HepG2 (cell line): ENCODE results near the gene CCDC88A. TPM values are rescaled to one million over a fixed set of nuclear protein-coding genes. Genes with fewer than 3 reads are reported as not detected.

ENCODE experiments used
- AGO2 ChIP-seq: fragments of 200-400 bp; formaldehyde crosslinking; optimal IDR thresholded peaks from 2 replicates; pipeline ENCODE3; 2017; ENCODE audit warnings: mild to moderate bottlenecking, low read depth, low read length, moderate library complexity
- ELF1 ChIP-seq: sonication (generic); formaldehyde crosslinking; IDR thresholded peaks from 2 replicates; pipeline ENCODE4 v1.4.0; 2020; ENCODE audit warnings: missing genetic modification reagents
- FOXC1 ChIP-seq: sonication (generic); formaldehyde crosslinking; IDR thresholded peaks from 2 replicates; pipeline ENCODE4 v1.8.0; 2022; ENCODE audit warnings: mild to moderate bottlenecking, missing genetic modification reagents, borderline replicate concordance
- GLMP ChIP-seq: sonication (generic); formaldehyde crosslinking; IDR thresholded peaks from 2 replicates; pipeline ENCODE4 v1.9.0; 2021; ENCODE audit warnings: missing genetic modification reagents, mild to moderate bottlenecking, borderline replicate concordance
- HBP1 ChIP-seq: IDR thresholded peaks from 2 replicates; pipeline ENCODE4 v1.6.1; 2016; ENCODE audit warnings: low read depth, control low read depth
- MLXIP ChIP-seq: sonication (generic); formaldehyde crosslinking; IDR thresholded peaks from 2 replicates; pipeline ENCODE4 v1.9.0; 2021; ENCODE audit warnings: missing genetic modification reagents, borderline replicate concordance
- NCOR1 ChIP-seq: fragments of 200-600 bp; sonication (generic); IDR thresholded peaks from 2 replicates; pipeline ENCODE4 v1.7.0; 2017; ENCODE audit warnings: antibody characterized with exemption, low read length, borderline replicate concordance
- NFE2L1 ChIP-seq: sonication (generic); formaldehyde crosslinking; IDR thresholded peaks from 2 replicates; pipeline ENCODE4 v1.4.0; 2020; ENCODE audit warnings: missing genetic modification reagents, mild to moderate bottlenecking, borderline replicate concordance
- PHF5A ChIP-seq: IDR thresholded peaks from one replicate; pipeline ENCODE4 v1.6.1; 2018; ENCODE audit warnings: low read depth, missing genetic modification reagents; ENCODE audit not compliant: unreplicated experiment
- RAD21 ChIP-seq: fragments of 450-650 bp; formaldehyde crosslinking; IDR thresholded peaks from 2 replicates; pipeline ENCODE4 v1.5.0; 2020; ENCODE audit warnings: mild to moderate bottlenecking
- SIX4 ChIP-seq: sonication (generic); formaldehyde crosslinking; IDR thresholded peaks from 2 replicates; pipeline ENCODE4 v1.4.0; 2020; ENCODE audit warnings: missing genetic modification reagents
- SNAPC4 ChIP-seq: sonication (generic); formaldehyde crosslinking; IDR thresholded peaks from 2 replicates; pipeline ENCODE4 v1.4.0; 2020; ENCODE audit warnings: mild to moderate bottlenecking, missing genetic modification reagents
- SP2 ChIP-seq: sonication (generic); formaldehyde crosslinking; IDR thresholded peaks from 2 replicates; pipeline ENCODE4 v1.5.1; 2020; ENCODE audit warnings: mild to moderate bottlenecking, missing genetic modification reagents
- ZNF136 ChIP-seq: sonication (generic); formaldehyde crosslinking; IDR thresholded peaks from 2 replicates; pipeline ENCODE4 v1.8.1; 2022; ENCODE audit warnings: low read depth, mild to moderate bottlenecking, moderate library complexity, missing genetic modification reagents
- ZNF160 ChIP-seq: sonication (generic); formaldehyde crosslinking; IDR thresholded peaks from 2 replicates; pipeline ENCODE4 v1.8.0; 2022; ENCODE audit warnings: mild to moderate bottlenecking, inconsistent platforms, missing genetic modification reagents
- ZNF44 ChIP-seq: sonication (generic); formaldehyde crosslinking; IDR thresholded peaks from 2 replicates; pipeline ENCODE4 v1.5.1; 2020; ENCODE audit warnings: mild to moderate bottlenecking, missing genetic modification reagents
- ZNF562 ChIP-seq: sonication (generic); formaldehyde crosslinking; IDR thresholded peaks from 2 replicates; pipeline ENCODE4 v1.8.0; 2022; ENCODE audit warnings: missing genetic modification reagents, borderline replicate concordance
- ZNF780A ChIP-seq: sonication (generic); formaldehyde crosslinking; IDR thresholded peaks from 2 replicates; pipeline ENCODE4 v1.8.0; 2022; ENCODE audit warnings: mild to moderate bottlenecking, missing genetic modification reagents, moderate library complexity
- polyA plus RNA-seq, 8 experiments: library from polyadenylated mRNA; depleted of rRNA in 3 of 8; stranded (reverse) in 7 of 8; unstranded in 1 of 8; fragments of >200 nt; fragmentation: Illumina TruSeq in 4 of 8; extraction: Trizol in 4 of 8; gene quantifications; 2 replicates each; pipeline versions ENCODE4 v1.2.1 to v1.2.3, GENCODE V29; 2011 to 2016; ENCODE audit warnings: low read depth in 4 of 8, missing spikeins in 1 of 8, mixed read lengths in 1 of 8; ENCODE audit not compliant: insufficient read depth in 1 of 8
- total RNA-seq, 5 experiments: library from RNA; depleted of rRNA; stranded (reverse); fragments of >200 nt; fragmentation: Illumina TruSeq; extraction: Trizol; gene quantifications; 2 replicates each; pipeline ENCODE4 v1.2.3, GENCODE V29; 2016; ENCODE audit warnings: low read depth in 1 of 5

The CCDC88A gene
- total and polyA plus RNA-seq, 2 of the 13 experiments (the other 11 are each of a cell fraction or from before 2014, with no cell fraction given) = 43.2 to 84.1 TPM

GRCh38 chr2:55419679-55420438 is at the start of gene CCDC88A (continued):
- TF ChIP-seq MLXIP (CRISPR knock-in tag) = 0 out of 2 replicates have a peak, but pooled peaks have one; percentile 18
- TF ChIP-seq SIX4 (CRISPR knock-in tag) = peak; percentile 83
- TF ChIP-seq ZNF136 (CRISPR knock-in tag) = peak; percentile 89; the same call in 1 of the 2 replicates
- TF ChIP-seq ZNF562 = no peak
- peak; percentile 82 for TF ChIP-seq RAD21 (CRISPR knock-in tag)
- TF ChIP-seq GLMP (CRISPR knock-in tag) = 0 out of 2 replicates have a peak, but pooled peaks have one; percentile 48
- TF ChIP-seq NCOR1 = peak; percentile 66; the same call in 1 of the 2 replicates
- peak; percentile 98; the same call in 1 of the 2 replicates for TF ChIP-seq ZNF160 (CRISPR knock-in tag)
- peak; percentile 100 for TF ChIP-seq PHF5A (CRISPR knock-in tag)
- TF ChIP-seq ELF1 = peak; percentile 73
- TF ChIP-seq ZNF780A = no peak; the same call in 1 of the 2 replicates
- TF ChIP-seq AGO2 = peak; percentile 78
- TF ChIP-seq FOXC1 (CRISPR knock-in tag) = peak; percentile 90; the same call in 1 of the 2 replicates
- no peak for TF ChIP-seq NFE2L1 (CRISPR knock-in tag)
- TF ChIP-seq ZNF44 = 0 out of 2 replicates have a peak, but pooled peaks have one; percentile 8
- peak; percentile 69 for TF ChIP-seq SP2 (CRISPR knock-in tag)
- TF ChIP-seq SNAPC4 (CRISPR knock-in tag) = peak; percentile 90
- peak; percentile 98 for TF ChIP-seq HBP1 (CRISPR knock-in tag)
